Fibroblast of lung (primary cell): Measurements from ENCODE around the gene POLR1B. TPM values are rescaled to one million over a fixed set of nuclear protein-coding genes. Genes with fewer than 3 reads are reported as not detected.
A peak's percentile ranks its signal among the peaks of the same experiment; 100 is the strongest.

ENCODE experiments used
- DNase-seq, 2 donors: peaks; one replicate each; pipeline versions ENCODE4 v3.0.0 to v3.0.0-alpha.2; 2010; ENCODE audit warnings: low read depth in 2 of 2
- H2AFZ ChIP-seq: 2 replicates; pipeline ENCODE4 v1.5.1; 2012; ENCODE audit warnings: low read length, control low read depth, inconsistent platforms
- H3K27ac ChIP-seq: 2 replicates; pipeline ENCODE4 v1.5.1; 2011; ENCODE audit warnings: low read length, control low read depth; ENCODE audit not compliant: insufficient read depth
- H3K27me3 ChIP-seq: 2 replicates; pipeline ENCODE4 v1.5.1; 2011; ENCODE audit warnings: mild to moderate bottlenecking, low read length; ENCODE audit not compliant: control insufficient read depth, insufficient read depth
- H3K36me3 ChIP-seq: 2 replicates; pipeline ENCODE4 v1.5.1; 2011; ENCODE audit warnings: low read length; ENCODE audit not compliant: control insufficient read depth, insufficient read depth
- H3K4me1 ChIP-seq: 2 replicates; pipeline ENCODE4 v1.5.1; 2011; ENCODE audit warnings: low read length; ENCODE audit not compliant: control insufficient read depth, insufficient read depth; ENCODE audit errors: extremely low read depth
- H3K4me2 ChIP-seq: 2 replicates; pipeline ENCODE4 v1.5.1; 2011; ENCODE audit warnings: low read length, control low read depth; ENCODE audit not compliant: insufficient read depth; ENCODE audit errors: extremely low read depth
- H3K4me3 ChIP-seq, 4 experiments: fragments of 200-600 bp in 1 of 4; sonication (generic) in 1 of 4; replicated peaks in 1 of 4; 2 replicates each; pipeline ENCODE4 v1.5.1; 2011 to 2016; ENCODE audit warnings: low read length in 4 of 4, low read depth in 3 of 4, mild to moderate bottlenecking in 3 of 4, control low read depth in 2 of 4, inconsistent platforms in 1 of 4, mixed read lengths in 1 of 4; ENCODE audit not compliant: insufficient read depth in 1 of 4; ENCODE audit errors: control extremely low read depth in 1 of 4
- H3K79me2 ChIP-seq: 2 replicates; pipeline ENCODE4 v1.5.1; 2012; ENCODE audit warnings: mild to moderate bottlenecking, low read length, inconsistent platforms; ENCODE audit not compliant: control insufficient read depth, insufficient read depth
- H3K9ac ChIP-seq: 2 replicates; pipeline ENCODE4 v1.5.1; 2011; ENCODE audit warnings: mild to moderate bottlenecking, low read length, control low read depth; ENCODE audit not compliant: insufficient read depth
- H3K9me3 ChIP-seq: 2 replicates; pipeline ENCODE4 v1.5.1; 2012; ENCODE audit warnings: low read depth, low read length; ENCODE audit not compliant: control insufficient read depth, insufficient read depth
- H4K20me1 ChIP-seq: 2 replicates; pipeline ENCODE4 v1.5.1; 2011; ENCODE audit warnings: low read length; ENCODE audit not compliant: control insufficient read depth, insufficient read depth; ENCODE audit errors: extremely low read depth
- EZH2 ChIP-seq: IDR thresholded peaks from 2 replicates; pipeline ENCODE4 v1.5.1; 2012; ENCODE audit warnings: low read length, control low read depth, mild to moderate bottlenecking; ENCODE audit errors: missing control alignments
- polyA minus RNA-seq: library from RNA; depleted of rRNA, polyadenylated mRNA; stranded (reverse); fragments of >200 nt; gene quantifications from 2 replicates; pipeline ENCODE4 v1.2.3, GENCODE V29; 2011; ENCODE audit warnings: low replicate concordance
- polyA plus RNA-seq, 2 donors: library from polyadenylated mRNA; depleted of rRNA in 1 of 2; stranded (reverse) in 1 of 2; unstranded in 1 of 2; fragments of >200 nt; gene quantifications; 2 replicates each; pipeline ENCODE4 v1.2.1, GENCODE V29; 2011 to 2012; ENCODE audit warnings: missing spikeins in 1 of 2
- total RNA-seq: library from RNA; depleted of rRNA; stranded (reverse); fragments of >200 nt; gene quantifications from 2 replicates; pipeline ENCODE4 v1.2.1, GENCODE V29; 2014
- TF ChIP-seq, protein P1 (sequence below), 2 donors: IDR thresholded peaks in 1 of 2; conservative IDR thresholded peaks in 1 of 2; 1 replicate in 1 of 2; 2 replicates in 1 of 2; pipeline ENCODE4 v1.5.1; 2011 to 2012; ENCODE audit warnings: low read length in 2 of 2, control low read depth in 1 of 2, inconsistent platforms in 1 of 2, low read depth in 1 of 2, mild to moderate bottlenecking in 1 of 2

The POLR1B gene, protein sequence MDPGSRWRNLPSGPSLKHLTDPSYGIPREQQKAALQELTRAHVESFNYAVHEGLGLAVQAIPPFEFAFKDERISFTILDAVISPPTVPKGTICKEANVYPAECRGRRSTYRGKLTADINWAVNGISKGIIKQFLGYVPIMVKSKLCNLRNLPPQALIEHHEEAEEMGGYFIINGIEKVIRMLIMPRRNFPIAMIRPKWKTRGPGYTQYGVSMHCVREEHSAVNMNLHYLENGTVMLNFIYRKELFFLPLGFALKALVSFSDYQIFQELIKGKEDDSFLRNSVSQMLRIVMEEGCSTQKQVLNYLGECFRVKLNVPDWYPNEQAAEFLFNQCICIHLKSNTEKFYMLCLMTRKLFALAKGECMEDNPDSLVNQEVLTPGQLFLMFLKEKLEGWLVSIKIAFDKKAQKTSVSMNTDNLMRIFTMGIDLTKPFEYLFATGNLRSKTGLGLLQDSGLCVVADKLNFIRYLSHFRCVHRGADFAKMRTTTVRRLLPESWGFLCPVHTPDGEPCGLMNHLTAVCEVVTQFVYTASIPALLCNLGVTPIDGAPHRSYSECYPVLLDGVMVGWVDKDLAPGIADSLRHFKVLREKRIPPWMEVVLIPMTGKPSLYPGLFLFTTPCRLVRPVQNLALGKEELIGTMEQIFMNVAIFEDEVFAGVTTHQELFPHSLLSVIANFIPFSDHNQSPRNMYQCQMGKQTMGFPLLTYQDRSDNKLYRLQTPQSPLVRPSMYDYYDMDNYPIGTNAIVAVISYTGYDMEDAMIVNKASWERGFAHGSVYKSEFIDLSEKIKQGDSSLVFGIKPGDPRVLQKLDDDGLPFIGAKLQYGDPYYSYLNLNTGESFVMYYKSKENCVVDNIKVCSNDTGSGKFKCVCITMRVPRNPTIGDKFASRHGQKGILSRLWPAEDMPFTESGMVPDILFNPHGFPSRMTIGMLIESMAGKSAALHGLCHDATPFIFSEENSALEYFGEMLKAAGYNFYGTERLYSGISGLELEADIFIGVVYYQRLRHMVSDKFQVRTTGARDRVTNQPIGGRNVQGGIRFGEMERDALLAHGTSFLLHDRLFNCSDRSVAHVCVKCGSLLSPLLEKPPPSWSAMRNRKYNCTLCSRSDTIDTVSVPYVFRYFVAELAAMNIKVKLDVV
- total RNA-seq, result 13.4 and 15.5 TPM in 2 replicates
- 12.2 and 12.5 TPM in 2 replicates for polyA plus RNA-seq
- 8.5 and 9.5 TPM in 2 replicates for polyA plus RNA-seq (2012)
- 21.8 and 44.2 TPM in 2 replicates for polyA minus RNA-seq

DNA sequence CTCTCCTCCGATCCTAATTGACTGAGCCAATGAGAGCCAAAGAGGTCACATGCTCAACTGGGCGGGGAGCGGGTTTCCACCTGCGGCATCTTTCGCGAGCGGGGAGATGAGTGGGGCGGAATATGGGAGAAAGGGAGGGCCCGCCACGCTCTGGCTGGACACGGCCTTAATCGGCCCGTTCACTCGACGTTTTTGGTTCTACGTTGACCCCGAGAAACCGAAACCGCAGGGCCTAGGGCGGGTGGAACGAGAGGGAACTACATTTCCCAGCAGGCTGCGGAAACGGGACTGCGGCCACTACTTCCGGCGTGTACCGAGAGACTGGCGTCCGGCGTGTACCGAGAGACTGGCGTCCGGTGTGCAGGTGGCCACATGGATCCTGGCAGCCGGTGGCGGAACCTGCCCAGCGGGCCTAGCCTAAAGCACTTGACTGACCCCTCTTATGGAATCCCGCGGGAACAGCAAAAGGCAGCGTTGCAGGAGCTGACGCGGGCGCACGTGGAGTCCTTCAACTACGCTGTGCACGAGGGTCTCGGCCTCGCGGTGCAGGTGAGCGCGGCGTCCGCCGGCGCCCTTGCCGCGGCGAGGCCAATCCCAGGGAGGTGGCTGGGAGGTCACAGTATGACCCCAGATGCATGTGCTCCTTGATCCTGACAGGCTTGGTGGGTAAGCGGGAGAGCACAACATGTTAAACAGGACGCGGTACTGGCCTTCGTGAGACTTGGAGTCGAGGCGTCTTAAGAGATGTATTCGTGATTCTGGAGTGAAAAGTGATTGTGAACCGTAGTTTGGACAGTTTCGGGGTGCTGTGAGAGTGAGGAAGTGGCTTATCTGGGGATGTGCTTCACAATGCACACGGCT, at the start of gene POLR1B:
POLR1B (plus strand) TSS at position 343 of the 861 bp plus-strand sequence; CDS start at position 373, 30 bp downstream.
- Histone ChIP-seq H3K4me3 (peak within 1 kb of the TSS; percentile 88 to 98 (median 97)), H3K9ac (peak within 1 kb of the TSS; percentile 86), H3K27ac (peak within 1 kb of the TSS; percentile 93), H3K27me3 (no peaks in the 10 kb centered on the region), H3K4me2 (peak within 1 kb of the TSS; percentile 90), H2AFZ (peak within 1 kb of the TSS; percentile 98), H3K79me2 (peaks cover 28% of the 10 kb centered on the region), H3K36me3 (no peaks in the 10 kb centered on the region), H3K4me1 (peaks cover 2% of the 10 kb centered on the region), H3K9me3 (no peaks in the 10 kb centered on the region), H4K20me1 (no peaks in the 10 kb centered on the region)
- TF ChIP-seq, protein P1, sequence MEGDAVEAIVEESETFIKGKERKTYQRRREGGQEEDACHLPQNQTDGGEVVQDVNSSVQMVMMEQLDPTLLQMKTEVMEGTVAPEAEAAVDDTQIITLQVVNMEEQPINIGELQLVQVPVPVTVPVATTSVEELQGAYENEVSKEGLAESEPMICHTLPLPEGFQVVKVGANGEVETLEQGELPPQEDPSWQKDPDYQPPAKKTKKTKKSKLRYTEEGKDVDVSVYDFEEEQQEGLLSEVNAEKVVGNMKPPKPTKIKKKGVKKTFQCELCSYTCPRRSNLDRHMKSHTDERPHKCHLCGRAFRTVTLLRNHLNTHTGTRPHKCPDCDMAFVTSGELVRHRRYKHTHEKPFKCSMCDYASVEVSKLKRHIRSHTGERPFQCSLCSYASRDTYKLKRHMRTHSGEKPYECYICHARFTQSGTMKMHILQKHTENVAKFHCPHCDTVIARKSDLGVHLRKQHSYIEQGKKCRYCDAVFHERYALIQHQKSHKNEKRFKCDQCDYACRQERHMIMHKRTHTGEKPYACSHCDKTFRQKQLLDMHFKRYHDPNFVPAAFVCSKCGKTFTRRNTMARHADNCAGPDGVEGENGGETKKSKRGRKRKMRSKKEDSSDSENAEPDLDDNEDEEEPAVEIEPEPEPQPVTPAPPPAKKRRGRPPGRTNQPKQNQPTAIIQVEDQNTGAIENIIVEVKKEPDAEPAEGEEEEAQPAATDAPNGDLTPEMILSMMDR (conservative IDR thresholded peaks at IDR 0.05 in 1 of 2, IDR thresholded peaks at IDR 0.05 in 1 of 2; ENCODE audit: low read depth in 1 of 2, low read length in 2 of 2), result no peak
- no peak for TF ChIP-seq EZH2
- peak; percentile 77 to 83 for DNase-seq

DNA sequence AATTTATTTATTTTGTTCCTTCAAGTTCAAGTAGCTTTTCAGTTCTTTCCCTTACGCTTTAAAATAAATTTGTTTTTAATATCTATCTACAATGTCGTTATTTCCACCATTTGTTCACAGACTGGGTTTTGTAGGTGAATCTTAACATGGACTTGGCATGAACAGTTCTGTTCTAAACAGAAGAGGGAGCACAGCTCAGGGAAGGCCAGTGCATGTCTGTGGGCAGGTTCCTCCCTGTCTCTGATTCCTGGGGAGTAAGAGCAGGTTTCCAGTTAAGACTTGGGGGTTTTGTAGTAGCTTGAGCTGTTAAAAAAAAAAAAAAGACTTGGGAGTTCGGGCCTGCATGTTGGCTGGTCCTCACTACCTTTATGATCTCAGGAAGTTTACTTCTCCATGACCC, 49.2 kb upstream of the POLR1B start:
- H3K4me1 ChIP-seq, result peaks cover 5% of the 10 kb centered on the region
- peak in 1 of 2 donors; percentile 36 for DNase-seq
- H3K4me2 ChIP-seq, result no peak overlapping the region
- H3K36me3 ChIP-seq, result peaks cover 4% of the 10 kb centered on the region
- no peak for TF ChIP-seq EZH2
- TF ChIP-seq, protein P1 (conservative IDR thresholded peaks at IDR 0.05 in 1 of 2, IDR thresholded peaks at IDR 0.05 in 1 of 2; ENCODE audit: low read depth in 1 of 2, low read length in 2 of 2), result peak in 1 of 2 donors; percentile 10
- peaks cover 9% of the 10 kb centered on the region for H3K79me2 ChIP-seq
- no peak overlapping the region for H3K9ac ChIP-seq
- no peaks in the 10 kb centered on the region for H4K20me1 ChIP-seq
- no peaks in the 10 kb centered on the region for H3K9me3 ChIP-seq
- no peak overlapping the region for H3K4me3 ChIP-seq
- peak overlapping the region; percentile 29 for H3K27ac ChIP-seq
- H3K27me3 ChIP-seq, result no peaks in the 10 kb centered on the region
- no peak overlapping the region for H2AFZ ChIP-seq
